ENCODE data around the gene COL8A1. TPM values are rescaled to one million over a fixed set of nuclear protein-coding genes. Genes with fewer than 3 reads are reported as not detected.

COL8A1 gene
- total RNA-seq, 1 donor from 2014 or later = 123 TPM

- peak overlapping the region; percentile 24 for H3K9ac ChIP-seq (ENCODE audit: low read length)
- no peak overlapping the region for H2AFZ ChIP-seq (ENCODE audit: low read depth, low read length)
- H4K20me1 ChIP-seq (ENCODE audit: insufficient read depth, low read length) = no peaks in the 10 kb centered on the region
- peak; percentile 84 for DNase-seq (ENCODE audit: low read depth)
- H3K4me1 ChIP-seq (ENCODE audit: insufficient read depth, low read length) = peaks cover 45% of the 10 kb centered on the region
- Mint-ChIP-seq H3K4me3 (ENCODE audit: unreplicated experiment) (no peak overlapping the region), H3K27me3 (ENCODE audit: low read depth, unreplicated experiment) (no peaks in the 10 kb centered on the region), H3K4me1 (ENCODE audit: low read depth, unreplicated experiment) (peaks cover 46% of the 10 kb centered on the region), H3K36me3 (ENCODE audit: low read depth, unreplicated experiment) (peaks cover 7% of the 10 kb centered on the region), H3K27ac (ENCODE audit: unreplicated experiment) (peak overlapping the region; percentile 67), H3K9me3 (ENCODE audit: unreplicated experiment) (no peaks in the 10 kb centered on the region)
- peaks cover 17% of the 10 kb centered on the region for H3K36me3 ChIP-seq (ENCODE audit: insufficient read depth, low read length)
- H3K27me3 ChIP-seq (ENCODE audit: insufficient read depth, low read length) = no peaks in the 10 kb centered on the region
- H3K9me3 ChIP-seq (ENCODE audit: insufficient read depth, low read depth, low read length) = no peaks in the 10 kb centered on the region
- no peak for TF ChIP-seq CTCF (IDR thresholded peaks at IDR 0.05; ENCODE audit: insufficient read depth, low read depth, low read length)
- no peak for TF ChIP-seq EZH2 (IDR thresholded peaks at IDR 0.05; ENCODE audit: insufficient read depth, low read length)
- FAIRE-seq = peak; percentile 47
- H3K79me2 ChIP-seq (ENCODE audit: insufficient read depth, low read length) = peaks cover 9% of the 10 kb centered on the region
- H3K4me2 ChIP-seq (ENCODE audit: low read length) = peak overlapping the region; percentile 6
- no peak overlapping the region for H3K4me3 ChIP-seq (ENCODE audit: insufficient read depth, low read depth, low read length)
- H3K27ac ChIP-seq (ENCODE audit: low read depth, low read length) = peak overlapping the region; percentile 56
These were observed 64.9 kb downstream of the COL8A1 start for GRCh38 chr3:99702953-99703943.

GRCh38 chr3:99704417-99704816, 66.0 kb downstream of the COL8A1 start:
- DNase-seq (ENCODE audit: low read depth) (no peak), FAIRE-seq (no peak)
- peaks cover 9% of the 10 kb centered on the region for H3K79me2 ChIP-seq (ENCODE audit: insufficient read depth, low read length)
- no peak overlapping the region for H3K4me3 ChIP-seq (ENCODE audit: insufficient read depth, low read depth, low read length)
- H3K9ac ChIP-seq (ENCODE audit: low read length) = no peak overlapping the region
- H2AFZ ChIP-seq (ENCODE audit: low read depth, low read length) = no peak overlapping the region
- TF ChIP-seq EZH2 (IDR thresholded peaks at IDR 0.05; ENCODE audit: insufficient read depth, low read length) = no peak
- TF ChIP-seq CTCF (IDR thresholded peaks at IDR 0.05; ENCODE audit: insufficient read depth, low read depth, low read length) = no peak
- H3K4me2 ChIP-seq (ENCODE audit: low read length) = no peak overlapping the region
- no peaks in the 10 kb centered on the region for H4K20me1 ChIP-seq (ENCODE audit: insufficient read depth, low read length)
- no peak overlapping the region for H3K27ac ChIP-seq (ENCODE audit: low read depth, low read length)
- peaks cover 43% of the 10 kb centered on the region for H3K4me1 ChIP-seq (ENCODE audit: insufficient read depth, low read length)
- H3K36me3 ChIP-seq (ENCODE audit: insufficient read depth, low read length) = peaks cover 17% of the 10 kb centered on the region
- Mint-ChIP-seq H3K27me3 (ENCODE audit: low read depth, unreplicated experiment) (no peaks in the 10 kb centered on the region), H3K9me3 (ENCODE audit: unreplicated experiment) (no peaks in the 10 kb centered on the region), H3K4me3 (ENCODE audit: unreplicated experiment) (no peak overlapping the region), H3K27ac (ENCODE audit: unreplicated experiment) (no peak overlapping the region), H3K36me3 (ENCODE audit: low read depth, unreplicated experiment) (peaks cover 2% of the 10 kb centered on the region), H3K4me1 (ENCODE audit: low read depth, unreplicated experiment) (peaks cover 53% of the 10 kb centered on the region)
- H3K9me3 ChIP-seq (ENCODE audit: insufficient read depth, low read depth, low read length) = no peaks in the 10 kb centered on the region
- H3K27me3 ChIP-seq (ENCODE audit: insufficient read depth, low read length) = no peaks in the 10 kb centered on the region

- no peaks in the 10 kb centered on the region for H3K9me3 ChIP-seq (ENCODE audit: insufficient read depth, low read depth, low read length)
- Mint-ChIP-seq H3K4me1 (ENCODE audit: low read depth, unreplicated experiment) (peaks cover 44% of the 10 kb centered on the region), H3K9me3 (ENCODE audit: unreplicated experiment) (no peaks in the 10 kb centered on the region), H3K27ac (ENCODE audit: unreplicated experiment) (no peak overlapping the region), H3K27me3 (ENCODE audit: low read depth, unreplicated experiment) (no peaks in the 10 kb centered on the region), H3K36me3 (ENCODE audit: low read depth, unreplicated experiment) (peaks cover 2% of the 10 kb centered on the region), H3K4me3 (ENCODE audit: unreplicated experiment) (no peak overlapping the region)
- H3K9ac ChIP-seq (ENCODE audit: low read length) = no peak overlapping the region
- H2AFZ ChIP-seq (ENCODE audit: low read depth, low read length) = no peak overlapping the region
- FAIRE-seq = peak; percentile 32
- no peak overlapping the region for H3K4me3 ChIP-seq (ENCODE audit: insufficient read depth, low read depth, low read length)
- no peak overlapping the region for H3K27ac ChIP-seq (ENCODE audit: low read depth, low read length)
- no peaks in the 10 kb centered on the region for H3K27me3 ChIP-seq (ENCODE audit: insufficient read depth, low read length)
- H3K36me3 ChIP-seq (ENCODE audit: insufficient read depth, low read length) = peaks cover 26% of the 10 kb centered on the region
- H3K4me1 ChIP-seq (ENCODE audit: insufficient read depth, low read length) = peaks cover 29% of the 10 kb centered on the region
- TF ChIP-seq EZH2 (IDR thresholded peaks at IDR 0.05; ENCODE audit: insufficient read depth, low read length) (no peak), CTCF (IDR thresholded peaks at IDR 0.05; ENCODE audit: insufficient read depth, low read depth, low read length) (no peak)
- no peaks in the 10 kb centered on the region for H4K20me1 ChIP-seq (ENCODE audit: insufficient read depth, low read length)
- peaks cover 6% of the 10 kb centered on the region for H3K79me2 ChIP-seq (ENCODE audit: insufficient read depth, low read length)
- H3K4me2 ChIP-seq (ENCODE audit: low read length) = no peak overlapping the region
- DNase-seq (ENCODE audit: low read depth) = peak; percentile 62
These were observed 68.0 kb downstream of the COL8A1 start for GRCh38 chr3:99706410-99706809.
